GM18502 (cell line): ENCODE measurements around the gene TXNRD1.

Source experiments
- ATAC-seq: cut with Tn5 transposase; IDR thresholded peaks from one replicate; pipeline ENCODE4 v1.9.1; 2021; ENCODE audit warnings: mild to moderate bottlenecking; ENCODE audit not compliant: unreplicated experiment, poor library complexity

TXNRD1 gene

DNA sequence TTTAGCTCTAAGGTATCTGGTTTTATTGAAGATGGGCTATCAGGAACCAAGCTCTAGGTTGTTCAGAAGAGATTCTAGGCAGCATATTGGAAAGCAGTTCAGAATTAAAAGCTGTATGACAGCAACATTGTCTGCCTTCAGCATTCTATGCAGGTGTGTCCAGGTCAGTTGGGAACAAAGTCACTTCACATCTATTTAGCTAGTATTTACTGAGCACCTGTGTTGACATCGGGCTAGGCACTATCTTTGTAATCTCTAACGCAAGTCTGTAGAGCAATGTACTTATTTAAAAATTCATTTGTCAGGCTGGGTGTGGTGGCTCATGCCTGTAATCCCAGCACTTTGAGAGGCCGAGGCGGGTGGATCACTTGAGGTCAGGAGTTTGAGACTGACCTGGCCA lies 81.1 kb downstream of the TXNRD1 start:
- ATAC-seq: no peak

DNA sequence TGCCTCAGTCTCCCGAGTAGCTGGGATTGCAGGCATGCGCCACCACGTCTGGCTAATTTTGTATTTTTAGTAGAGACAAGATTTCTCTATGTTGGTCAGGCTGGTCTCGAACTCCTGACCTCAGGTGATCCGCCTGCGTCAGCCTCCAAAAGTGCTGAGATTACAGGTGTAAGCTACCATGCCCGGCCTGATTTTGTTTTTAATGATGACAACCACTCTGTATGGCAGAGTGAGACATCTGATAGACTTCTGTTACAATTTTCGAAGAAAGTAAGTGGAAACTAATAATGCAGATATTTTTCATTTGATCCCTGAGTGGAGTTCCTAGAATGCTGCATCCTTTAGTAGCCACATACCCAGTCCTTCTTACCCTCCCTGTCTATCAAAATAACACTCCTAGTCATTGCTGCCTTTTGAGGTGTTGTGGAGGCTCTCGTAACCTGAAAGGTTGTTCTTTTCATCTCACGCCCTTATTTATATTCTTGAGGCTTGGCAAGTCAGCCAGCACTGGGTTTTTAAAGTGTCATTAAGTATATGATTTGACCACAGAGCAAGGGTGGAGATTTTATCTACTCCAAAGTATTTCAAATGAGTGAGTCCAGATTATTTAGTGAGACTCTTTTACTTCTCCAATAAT lies 82.0 kb downstream of the TXNRD1 start:
- no peak for ATAC-seq

GRCh38 chr12:104299842-104300481 lies 84.4 kb downstream of the TXNRD1 start:
- no peak for ATAC-seq

DNA sequence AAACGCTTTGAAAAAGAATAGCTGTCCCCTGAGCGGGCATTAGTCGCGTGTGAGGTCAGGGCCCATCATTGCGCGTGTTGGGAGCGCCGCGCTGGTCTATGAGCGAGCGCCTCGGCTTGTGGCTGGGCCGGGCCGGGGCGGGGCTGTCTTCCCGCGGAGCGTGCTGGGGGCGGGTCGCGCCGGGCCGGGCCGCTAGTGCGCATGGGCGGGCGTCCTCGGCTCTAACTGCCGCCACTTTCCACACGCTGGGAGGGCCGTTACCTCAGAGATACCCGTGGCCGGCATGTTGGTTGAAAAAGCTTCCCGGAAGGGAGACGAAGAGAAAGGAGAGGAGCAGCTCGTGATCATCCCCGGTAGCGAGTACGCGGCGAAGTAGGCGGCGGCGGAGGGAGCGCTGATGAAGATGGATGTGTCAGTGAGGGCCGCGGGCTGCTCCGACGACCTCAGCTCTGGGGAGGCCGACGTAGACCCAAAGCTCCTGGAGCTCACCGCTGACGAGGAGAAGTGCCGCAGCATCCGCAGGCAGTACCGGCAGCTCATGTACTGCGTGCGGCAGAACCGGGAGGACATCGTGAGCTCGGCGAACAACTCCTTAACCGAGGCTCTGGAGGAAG lies 88.1 kb downstream of the TXNRD1 start, which contains the start of gene EID3:
EID3 (plus strand) TSS at position 202 of the 614 bp plus-strand sequence; CDS start at position 398, 196 bp downstream.
- peak; percentile 92 for ATAC-seq

GRCh38 chr12:104304261-104305009 lies 88.9 kb downstream of the TXNRD1 start:
- ATAC-seq: no peak

DNA sequence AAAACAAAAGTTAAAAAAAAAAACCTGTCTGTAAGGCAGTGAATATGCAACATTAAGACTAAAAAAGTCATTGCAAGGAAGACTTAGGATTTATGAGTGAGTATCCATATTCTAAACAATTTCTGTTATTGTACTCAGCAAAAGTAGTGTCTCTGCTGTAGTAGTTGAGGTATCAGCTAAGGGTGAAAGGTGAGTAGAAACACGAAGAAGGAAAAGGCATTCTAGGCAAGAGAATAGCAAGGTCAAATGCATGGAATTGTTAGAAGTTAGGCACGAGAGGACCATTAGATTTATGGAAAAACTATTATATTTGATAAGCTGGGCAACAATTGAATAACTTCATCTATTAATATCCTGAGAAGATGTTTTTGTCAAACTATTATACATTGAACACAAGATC lies 89.8 kb downstream of the TXNRD1 start:
- ATAC-seq: no peak

DNA sequence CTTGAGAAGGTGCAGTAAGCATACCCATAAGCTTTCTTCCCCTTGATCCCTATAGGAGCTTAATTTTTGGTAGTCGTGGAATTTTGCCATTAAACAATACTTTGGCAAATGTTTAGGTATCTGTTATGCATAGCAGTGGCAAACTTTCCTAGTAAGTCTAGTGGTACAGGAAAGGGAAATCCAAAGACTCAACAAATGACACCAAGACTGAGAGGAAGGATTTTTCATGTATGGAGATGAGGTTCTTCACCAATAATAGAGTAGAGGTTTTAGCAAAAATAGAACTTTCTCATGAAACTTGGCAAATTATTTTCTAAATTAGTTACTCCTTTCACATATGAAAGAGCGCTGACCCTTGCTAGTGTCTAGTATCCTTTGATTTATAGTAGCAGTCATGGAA lies 90.8 kb downstream of the TXNRD1 start:
- no peak for ATAC-seq

GRCh38 chr12:104306943-104307654 lies 91.5 kb downstream of the TXNRD1 start:
- ATAC-seq: no peak

- ATAC-seq: no peak
Measured at GRCh38 chr12:104307655-104308000, 92.0 kb downstream of the TXNRD1 start.

GRCh38 chr12:104309446-104309993 lies 93.9 kb downstream of the TXNRD1 start:
- ATAC-seq: no peak

DNA sequence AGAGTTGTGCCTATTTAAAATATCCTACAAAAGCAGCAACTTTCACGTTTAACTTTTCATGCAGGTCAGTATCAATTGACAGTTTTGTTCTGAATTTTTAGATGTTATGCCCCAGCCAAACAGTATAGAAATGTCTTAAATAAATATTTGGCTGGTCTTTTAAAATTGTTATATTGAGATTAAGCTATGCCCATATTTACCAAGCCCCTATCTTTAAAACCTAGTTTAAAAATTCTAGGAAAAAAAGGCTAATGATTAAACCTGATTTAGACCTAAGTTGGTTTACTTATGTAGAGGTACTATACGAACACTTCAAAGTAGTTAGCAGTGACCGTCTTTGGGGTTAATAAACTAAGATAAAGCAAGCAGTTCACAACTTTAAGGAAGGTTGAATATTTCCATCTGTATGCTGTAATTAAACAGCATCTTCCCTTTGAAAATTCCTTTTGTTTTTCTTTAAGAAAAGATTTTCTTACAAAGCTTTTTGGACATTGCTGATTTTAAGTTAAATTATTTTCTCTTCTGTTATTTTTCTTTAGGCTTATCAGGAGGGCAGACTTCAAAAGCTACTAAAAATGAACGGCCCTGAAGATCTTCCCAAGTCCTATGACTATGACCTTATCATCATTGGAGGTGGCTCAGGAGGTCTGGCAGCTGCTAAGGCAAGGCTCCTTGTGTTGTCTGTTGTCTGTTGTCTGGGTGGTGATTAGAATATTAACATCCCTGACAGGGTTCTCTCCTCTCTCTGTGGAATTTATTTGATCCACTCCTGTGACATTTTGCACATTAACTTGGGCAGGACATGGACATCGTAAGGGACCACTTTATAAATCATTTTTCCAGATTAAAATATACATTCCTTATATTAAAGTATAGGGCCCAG lies 95.4 kb downstream of the TXNRD1 start:
- ATAC-seq: no peak

DNA sequence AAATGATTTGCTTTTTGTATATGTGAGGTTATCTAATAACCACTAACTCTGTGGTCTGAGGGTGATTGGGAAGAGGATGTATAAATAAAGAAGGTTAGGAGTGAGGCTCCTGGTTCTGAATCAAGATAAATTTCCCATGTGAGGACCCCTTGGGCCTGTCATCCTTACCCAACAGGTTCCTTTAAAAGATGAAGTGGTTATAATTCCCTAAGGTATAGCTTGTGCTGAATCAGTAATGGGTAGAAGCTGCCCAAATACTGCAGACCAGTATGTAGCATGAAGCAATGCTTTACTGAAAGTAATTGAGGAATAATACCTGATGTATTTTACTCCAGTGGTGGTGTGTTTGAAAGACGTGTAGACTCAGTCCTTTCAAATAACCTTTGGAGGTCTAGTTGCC lies 96.6 kb downstream of the TXNRD1 start:
- no peak for ATAC-seq

GRCh38 chr12:104312654-104313053 lies 97.1 kb downstream of the TXNRD1 start:
- ATAC-seq: no peak

DNA sequence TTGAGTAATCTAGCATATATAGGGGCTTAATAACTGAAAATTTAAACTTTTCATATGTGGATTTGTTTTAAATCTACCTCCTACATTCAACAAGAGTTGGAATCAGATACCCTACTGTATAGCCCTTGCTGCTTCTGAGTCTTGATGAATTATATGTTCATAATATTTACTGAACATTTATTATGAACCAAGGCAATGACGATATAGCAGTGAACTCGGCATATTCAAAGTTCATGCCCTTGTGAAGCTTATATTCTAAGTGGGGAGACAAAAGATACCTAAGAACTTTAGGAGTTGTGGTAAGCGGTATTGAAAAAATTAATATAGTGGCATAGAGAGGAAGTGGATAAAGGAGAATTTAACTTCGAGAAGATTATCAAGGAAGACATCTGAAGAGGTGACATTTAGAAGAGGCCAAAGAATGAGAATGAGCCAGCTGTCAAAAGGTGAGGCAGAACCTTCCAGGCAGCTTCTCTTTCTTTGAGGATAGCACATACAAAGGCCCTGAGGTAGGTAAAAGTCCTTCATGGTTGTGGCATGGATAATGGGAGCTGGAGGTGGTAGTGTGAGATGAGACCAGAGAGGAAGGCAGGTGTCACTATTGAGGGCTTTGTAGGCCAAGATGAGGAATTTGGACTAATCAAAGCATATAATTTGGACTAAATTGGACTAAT lies 98.1 kb downstream of the TXNRD1 start:
- ATAC-seq: no peak

GRCh38 chr12:104314242-104314614 lies 98.6 kb downstream of the TXNRD1 start:
- no peak for ATAC-seq

DNA sequence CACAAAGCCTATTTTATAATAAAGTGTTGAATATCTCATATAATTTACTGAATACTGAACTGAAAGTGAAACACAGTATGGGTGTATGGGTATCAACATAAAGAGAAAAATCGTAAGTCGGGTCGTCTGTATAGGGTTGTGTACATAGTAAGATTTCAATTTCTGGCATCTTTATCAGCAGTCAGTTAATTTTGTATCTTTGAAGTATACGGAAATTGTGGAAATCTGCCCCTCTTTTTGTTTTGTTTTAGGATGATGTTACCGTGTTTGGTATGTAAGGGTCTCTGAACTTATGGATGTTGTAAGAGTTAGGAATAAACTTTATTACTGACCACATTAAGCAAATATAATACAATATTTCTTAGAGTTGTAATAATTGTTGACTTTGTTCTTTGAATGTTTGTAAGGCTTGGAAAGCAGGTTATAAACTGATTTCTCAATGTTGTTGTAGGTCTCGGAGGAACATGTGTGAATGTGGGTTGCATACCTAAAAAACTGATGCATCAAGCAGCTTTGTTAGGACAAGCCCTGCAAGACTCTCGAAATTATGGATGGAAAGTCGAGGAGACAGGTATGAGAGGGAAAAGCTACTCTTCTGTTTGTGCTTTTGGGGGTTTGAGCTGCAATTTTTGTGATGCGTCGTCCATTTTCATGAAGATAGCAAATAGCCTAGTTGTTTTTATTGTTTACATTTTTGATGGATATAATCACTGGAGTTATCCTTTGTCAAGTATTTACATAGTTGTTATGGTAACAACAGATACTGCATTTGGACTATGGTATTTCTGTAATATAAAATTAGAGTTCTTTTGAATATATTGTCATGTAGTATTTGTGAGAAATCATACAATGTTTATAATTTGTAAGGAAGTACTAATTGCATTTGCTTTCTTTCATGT lies 100.0 kb downstream of the TXNRD1 start:
- no peak for ATAC-seq

- ATAC-seq: no peak
Measured at GRCh38 chr12:104316936-104317335, 101.4 kb downstream of the TXNRD1 start.
